ENCODE measurements around the gene ITPRIP.

The ITPRIP gene

GRCh38 chr10:104367904-104368303 lies 29.6 kb upstream of the ITPRIP start:
- Histone ChIP-seq H3K4me2 (ENCODE audit: insufficient read depth, low read length) (no peak overlapping the region), H3K27ac (ENCODE audit: low read length) (no peak overlapping the region), H3K27me3 (ENCODE audit: insufficient read depth, low read length, poor library complexity) (peaks cover 6% of the 10 kb centered on the region), H3K36me3 (ENCODE audit: insufficient read depth, low read length) (no peaks in the 10 kb centered on the region), H3K4me3 (ENCODE audit: low read depth in 1 of 2, low read length in 2 of 2) (no peak overlapping the region), H3K9ac (ENCODE audit: low read depth, low read length) (no peak overlapping the region), H3K4me1 (ENCODE audit: insufficient read depth, low read length) (no peaks in the 10 kb centered on the region), H3K79me2 (ENCODE audit: insufficient read depth, low read length) (no peaks in the 10 kb centered on the region), H3K9me3 (ENCODE audit: insufficient read depth, low read length, severe bottlenecking) (no peaks in the 10 kb centered on the region), H4K20me1 (ENCODE audit: insufficient read depth, low read length) (no peaks in the 10 kb centered on the region), H2AFZ (ENCODE audit: low read depth, low read length) (no peak overlapping the region)
- DNase-seq: no peak
- ATAC-seq (ENCODE audit: insufficient read depth, low read depth): no peak
- TF ChIP-seq CTCF (IDR thresholded peaks at IDR 0.05; ENCODE audit: borderline replicate concordance, extremely low read depth, low read length, poor library complexity, severe bottlenecking): no peak
- no peak for TF ChIP-seq EZH2 (IDR thresholded peaks at IDR 0.05; ENCODE audit: borderline replicate concordance, low read depth, low read length, severe bottlenecking)

- no peak overlapping the region for H2AFZ ChIP-seq (ENCODE audit: low read depth, low read length)
- DNase-seq: no peak
- no peak overlapping the region for H3K9ac ChIP-seq (ENCODE audit: low read depth, low read length)
- no peak for ATAC-seq (ENCODE audit: insufficient read depth, low read depth)
- H3K4me3 ChIP-seq (ENCODE audit: low read depth in 1 of 2, low read length in 2 of 2): no peak overlapping the region
- H3K4me1 ChIP-seq (ENCODE audit: insufficient read depth, low read length): no peaks in the 10 kb centered on the region
- no peaks in the 10 kb centered on the region for H4K20me1 ChIP-seq (ENCODE audit: insufficient read depth, low read length)
- no peak overlapping the region for H3K4me2 ChIP-seq (ENCODE audit: insufficient read depth, low read length)
- no peaks in the 10 kb centered on the region for H3K36me3 ChIP-seq (ENCODE audit: insufficient read depth, low read length)
- no peaks in the 10 kb centered on the region for H3K79me2 ChIP-seq (ENCODE audit: insufficient read depth, low read length)
- H3K27me3 ChIP-seq (ENCODE audit: insufficient read depth, low read length, poor library complexity): peaks cover 15% of the 10 kb centered on the region
- H3K9me3 ChIP-seq (ENCODE audit: insufficient read depth, low read length, severe bottlenecking): peaks cover 2% of the 10 kb centered on the region
- H3K27ac ChIP-seq (ENCODE audit: low read length): no peak overlapping the region
- TF ChIP-seq CTCF (IDR thresholded peaks at IDR 0.05; ENCODE audit: borderline replicate concordance, extremely low read depth, low read length, poor library complexity, severe bottlenecking) (no peak), EZH2 (IDR thresholded peaks at IDR 0.05; ENCODE audit: borderline replicate concordance, low read depth, low read length, severe bottlenecking) (no peak)
Measured at GRCh38 chr10:104359811-104360210, 21.5 kb upstream of the ITPRIP start.

GRCh38 chr10:104353325-104354048 lies 15.2 kb upstream of the ITPRIP start, which contains the start of gene CFAP58:
Gene CFAP58 (plus strand): TSS chr10:104353833. CDS start chr10:104353898, 65 bp downstream.
- H3K9me3 ChIP-seq (ENCODE audit: insufficient read depth, low read length, severe bottlenecking): no peaks in the 10 kb centered on the region
- H2AFZ ChIP-seq (ENCODE audit: low read depth, low read length): peak within 1 kb of the TSS; percentile 59
- H3K4me3 ChIP-seq (ENCODE audit: low read depth in 1 of 2, low read length in 2 of 2): peak within 1 kb of the TSS in 1 of 2 experiments; percentile 51; a peak in 2 of 4 replicates
- H3K27me3 ChIP-seq (ENCODE audit: insufficient read depth, low read length, poor library complexity): peaks cover 36% of the 10 kb centered on the region
- H3K4me2 ChIP-seq (ENCODE audit: insufficient read depth, low read length): peak within 1 kb of the TSS; percentile 67
- ATAC-seq (ENCODE audit: insufficient read depth, low read depth): peak; percentile 93
- no peak within 1 kb of the TSS for H3K27ac ChIP-seq (ENCODE audit: low read length)
- H3K9ac ChIP-seq (ENCODE audit: low read depth, low read length): no peak within 1 kb of the TSS; the same call in 1 of the 2 replicates
- H3K36me3 ChIP-seq (ENCODE audit: insufficient read depth, low read length): no peaks in the 10 kb centered on the region
- H3K4me1 ChIP-seq (ENCODE audit: insufficient read depth, low read length): peaks cover 27% of the 10 kb centered on the region
- no peaks in the 10 kb centered on the region for H4K20me1 ChIP-seq (ENCODE audit: insufficient read depth, low read length)
- TF ChIP-seq CTCF (IDR thresholded peaks at IDR 0.05; ENCODE audit: borderline replicate concordance, extremely low read depth, low read length, poor library complexity, severe bottlenecking) (peak; percentile 85), EZH2 (IDR thresholded peaks at IDR 0.05; ENCODE audit: borderline replicate concordance, low read depth, low read length, severe bottlenecking) (no peak)
- no peaks in the 10 kb centered on the region for H3K79me2 ChIP-seq (ENCODE audit: insufficient read depth, low read length)
- DNase-seq: peak; percentile 92

Measured in DND-41 (cell line).